B cell (primary cell): ENCODE data around the gene CASP12.

Source experiments
- EZH2 ChIP-seq: IDR thresholded peaks from 2 replicates; pipeline ENCODE4 v1.6.1; 2012; ENCODE audit warnings: borderline replicate concordance, low read depth, mild to moderate bottlenecking, moderate library complexity, low read length; ENCODE audit not compliant: insufficient read depth, poor library complexity, severe bottlenecking
- TF ChIP-seq, protein P1 (sequence below): fragments of 200-600 bp; IDR thresholded peaks from one replicate; pipeline ENCODE4 v1.8.0; 2022; ENCODE audit warnings: antibody characterized with exemption, mild to moderate bottlenecking

DNA sequence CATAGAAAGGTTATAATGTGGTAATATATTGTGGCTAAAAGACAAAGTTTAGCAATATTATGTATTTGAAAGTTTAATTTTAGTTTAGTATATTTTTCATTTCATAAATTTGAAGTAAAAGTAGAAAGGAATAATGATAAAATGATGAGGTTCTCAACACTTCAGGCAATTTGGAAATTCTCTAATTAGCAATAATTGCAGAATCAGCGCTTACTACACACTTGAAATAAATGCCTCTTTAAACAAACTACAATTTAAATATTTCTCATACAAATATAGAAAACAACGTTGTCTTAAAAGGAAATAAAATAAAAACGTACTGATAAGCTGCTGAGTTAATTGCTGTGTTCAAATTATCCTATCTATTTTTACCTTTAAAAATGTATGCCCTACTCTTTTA lies 25.9 kb downstream of the CASP12 start:
- TF ChIP-seq, protein P1, sequence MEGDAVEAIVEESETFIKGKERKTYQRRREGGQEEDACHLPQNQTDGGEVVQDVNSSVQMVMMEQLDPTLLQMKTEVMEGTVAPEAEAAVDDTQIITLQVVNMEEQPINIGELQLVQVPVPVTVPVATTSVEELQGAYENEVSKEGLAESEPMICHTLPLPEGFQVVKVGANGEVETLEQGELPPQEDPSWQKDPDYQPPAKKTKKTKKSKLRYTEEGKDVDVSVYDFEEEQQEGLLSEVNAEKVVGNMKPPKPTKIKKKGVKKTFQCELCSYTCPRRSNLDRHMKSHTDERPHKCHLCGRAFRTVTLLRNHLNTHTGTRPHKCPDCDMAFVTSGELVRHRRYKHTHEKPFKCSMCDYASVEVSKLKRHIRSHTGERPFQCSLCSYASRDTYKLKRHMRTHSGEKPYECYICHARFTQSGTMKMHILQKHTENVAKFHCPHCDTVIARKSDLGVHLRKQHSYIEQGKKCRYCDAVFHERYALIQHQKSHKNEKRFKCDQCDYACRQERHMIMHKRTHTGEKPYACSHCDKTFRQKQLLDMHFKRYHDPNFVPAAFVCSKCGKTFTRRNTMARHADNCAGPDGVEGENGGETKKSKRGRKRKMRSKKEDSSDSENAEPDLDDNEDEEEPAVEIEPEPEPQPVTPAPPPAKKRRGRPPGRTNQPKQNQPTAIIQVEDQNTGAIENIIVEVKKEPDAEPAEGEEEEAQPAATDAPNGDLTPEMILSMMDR: no peak
- no peak for TF ChIP-seq EZH2
